ENCODE measurements around the gene MGARP.
"Not testable (repeated sequence)": the region's sequence is repeated elsewhere in the genome, so short reads cannot be mapped to it uniquely, and the experiment has no call there.

Gene MGARP

GRCh38 chr4:139295942-139296299, 15.9 kb upstream of the MGARP start:
- DNase-seq: no peak

- DNase-seq: peak; percentile 67 to 100 (median 90)
Measured at GRCh38 chr4:139295206-139295941, 15.3 kb upstream of the MGARP start.

- DNase-seq: no peak
Measured at GRCh38 chr4:139286186-139286698, 6.2 kb upstream of the MGARP start.

GRCh38 chr4:139282721-139283075, 2.7 kb upstream of the MGARP start:
- DNase-seq: no peak

GRCh38 chr4:139282065-139282720, 2.2 kb upstream of the MGARP start:
- no peak for DNase-seq

- peak in 3 of 56 donors; percentile 0 to 3 (median 1) for DNase-seq
Measured at GRCh38 chr4:139278912-139279759, 889 bp downstream of the MGARP start.

- no peak for DNase-seq
Measured at GRCh38 chr4:139278485-139278884, 1.5 kb downstream of the MGARP start.

- DNase-seq: no peak
Measured at GRCh38 chr4:139275281-139275735, 4.7 kb downstream of the MGARP start.

GRCh38 chr4:139274790-139275189, 5.2 kb downstream of the MGARP start:
- DNase-seq: no peak

- no peak for DNase-seq
Measured at GRCh38 chr4:139273835-139274234, 6.2 kb downstream of the MGARP start.

- DNase-seq: no peak
Measured at GRCh38 chr4:139267301-139267700, 12.7 kb downstream of the MGARP start.

- DNase-seq: peak in 33 of 56 donors; percentile 0 to 57 (median 8)
Measured at GRCh38 chr4:139266583-139267257, 13.3 kb downstream of the MGARP start.

GRCh38 chr4:139266208-139266582, 13.8 kb downstream of the MGARP start:
- no peak for DNase-seq

GRCh38 chr4:139265654-139266053, 14.4 kb downstream of the MGARP start:
- DNase-seq: no peak

- DNase-seq: no peak
Measured at GRCh38 chr4:139256349-139256748, 23.7 kb downstream of the MGARP start.

GRCh38 chr4:139255581-139255980, 24.4 kb downstream of the MGARP start:
- DNase-seq: not testable (repeated sequence)

GRCh38 chr4:139253713-139254112, 26.3 kb downstream of the MGARP start:
- DNase-seq: no peak

- no peak for DNase-seq
Measured at GRCh38 chr4:139253046-139253445, 27.0 kb downstream of the MGARP start.

- DNase-seq: no peak
Measured at GRCh38 chr4:139247700-139248238, 32.3 kb downstream of the MGARP start.

- DNase-seq: no peak
Measured at GRCh38 chr4:139247241-139247640, 32.8 kb downstream of the MGARP start.

GRCh38 chr4:139246166-139246565, 33.9 kb downstream of the MGARP start:
- DNase-seq: no peak

Data from amygdala (tissue), 56 donors.